ENCODE results near the gene HUNK. TPM values are rescaled to one million over a fixed set of nuclear protein-coding genes. Genes with fewer than 3 reads are reported as not detected.

HUNK gene
- polyA plus RNA-seq, 1 donor (not counting 4 experiments of a cell fraction or from before 2014, with no cell fraction given), result 0.03 TPM

DNA sequence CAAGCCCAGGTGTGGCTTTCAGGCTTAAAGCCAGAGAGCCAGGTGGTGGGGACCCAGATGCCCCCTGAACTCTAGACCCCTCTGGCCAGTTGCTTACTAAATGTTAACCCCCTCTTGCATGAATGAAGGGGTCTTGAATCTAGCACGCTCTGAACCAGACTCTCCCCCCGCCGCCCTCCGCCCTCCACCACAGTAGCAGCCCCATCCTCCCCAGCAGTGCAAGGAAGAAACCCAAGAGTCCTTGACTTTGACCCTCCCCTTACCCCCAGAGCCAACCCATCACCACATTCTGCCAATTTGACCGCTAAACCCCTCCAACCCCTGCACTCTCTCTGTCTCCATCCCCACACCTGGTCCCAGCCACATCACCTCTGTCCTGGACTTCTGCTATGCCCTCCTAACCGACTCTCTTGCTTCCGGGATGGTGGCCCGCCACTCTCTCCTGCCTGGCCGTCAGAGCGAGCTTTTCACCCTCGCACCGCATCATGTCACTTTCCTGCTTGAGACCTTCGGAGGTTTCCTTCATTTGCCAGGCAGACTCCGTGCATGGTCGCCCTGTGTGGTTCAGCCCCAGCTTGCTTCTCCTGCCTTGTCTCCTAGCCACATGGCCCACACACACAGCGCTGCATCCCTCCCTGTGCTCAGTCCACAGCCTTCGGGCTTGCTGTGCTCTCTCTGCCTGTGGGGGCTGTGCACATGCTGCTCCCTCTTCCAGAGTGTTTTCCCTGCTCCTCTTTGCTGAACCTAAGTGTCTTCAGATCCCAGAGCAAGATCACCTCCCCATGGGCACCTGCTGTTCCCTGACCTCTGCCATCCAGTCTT lies 113.4 kb downstream of the HUNK start:
- Histone ChIP-seq H3K36me3 (ENCODE audit: control insufficient read depth in 2 of 2, extremely low read depth in 1 of 2, insufficient read depth in 2 of 2, low read length in 2 of 2) (no peaks in the 10 kb centered on the region), H4K20me1 (ENCODE audit: control insufficient read depth, extremely low read depth, insufficient read depth, low read length) (no peaks in the 10 kb centered on the region), H3K9ac (ENCODE audit: control insufficient read depth, extremely low read depth, insufficient read depth, low read length) (no peak overlapping the region), H3K4me1 (ENCODE audit: control insufficient read depth, extremely low read depth, insufficient read depth, low read length) (no peaks in the 10 kb centered on the region), H3K9me3 (ENCODE audit: control insufficient read depth, low read depth, low read length) (no peaks in the 10 kb centered on the region), H3K4me3 (ENCODE audit: control insufficient read depth in 2 of 3, extremely low read depth in 1 of 3, insufficient read depth in 2 of 3, low read depth in 1 of 3, low read length in 3 of 3) (no peak overlapping the region), H3K27ac (ENCODE audit: control insufficient read depth, insufficient read depth, low read length) (no peak overlapping the region), H3K79me2 (ENCODE audit: control insufficient read depth, insufficient read depth, low read length) (no peaks in the 10 kb centered on the region), H3K27me3 (ENCODE audit: control insufficient read depth, extremely low read depth, insufficient read depth, low read length) (no peaks in the 10 kb centered on the region), H3K9me1 (ENCODE audit: control insufficient read depth, extremely low read depth, insufficient read depth, low read length) (no peaks in the 10 kb centered on the region), H3K4me2 (ENCODE audit: control insufficient read depth, extremely low read depth, insufficient read depth, low read depth, low read length) (no peak overlapping the region), H2AFZ (ENCODE audit: control insufficient read depth, low read length) (no peak overlapping the region)
- FAIRE-seq (no peak), DNase-seq (ENCODE audit: low read depth, low spot score) (no peak)
- TF ChIP-seq, protein P1, sequence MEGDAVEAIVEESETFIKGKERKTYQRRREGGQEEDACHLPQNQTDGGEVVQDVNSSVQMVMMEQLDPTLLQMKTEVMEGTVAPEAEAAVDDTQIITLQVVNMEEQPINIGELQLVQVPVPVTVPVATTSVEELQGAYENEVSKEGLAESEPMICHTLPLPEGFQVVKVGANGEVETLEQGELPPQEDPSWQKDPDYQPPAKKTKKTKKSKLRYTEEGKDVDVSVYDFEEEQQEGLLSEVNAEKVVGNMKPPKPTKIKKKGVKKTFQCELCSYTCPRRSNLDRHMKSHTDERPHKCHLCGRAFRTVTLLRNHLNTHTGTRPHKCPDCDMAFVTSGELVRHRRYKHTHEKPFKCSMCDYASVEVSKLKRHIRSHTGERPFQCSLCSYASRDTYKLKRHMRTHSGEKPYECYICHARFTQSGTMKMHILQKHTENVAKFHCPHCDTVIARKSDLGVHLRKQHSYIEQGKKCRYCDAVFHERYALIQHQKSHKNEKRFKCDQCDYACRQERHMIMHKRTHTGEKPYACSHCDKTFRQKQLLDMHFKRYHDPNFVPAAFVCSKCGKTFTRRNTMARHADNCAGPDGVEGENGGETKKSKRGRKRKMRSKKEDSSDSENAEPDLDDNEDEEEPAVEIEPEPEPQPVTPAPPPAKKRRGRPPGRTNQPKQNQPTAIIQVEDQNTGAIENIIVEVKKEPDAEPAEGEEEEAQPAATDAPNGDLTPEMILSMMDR (optimal IDR thresholded peaks at IDR 0.05 in 1 of 3, IDR thresholded peaks at IDR 0.05 in 1 of 3, conservative IDR thresholded peaks at IDR 0.05 in 1 of 3; ENCODE audit: extremely low read depth in 1 of 3, insufficient read depth in 2 of 3, low read length in 3 of 3), result no peak
- no peak for TF ChIP-seq EZH2 (IDR thresholded peaks at IDR 0.05; ENCODE audit: low read length)
- dilution Hi-C loops (cut with MboI; ENCODE audit: extremely low pct_ligation_motif_present, low sequenced_read_pairs), result no loop called here

DNA sequence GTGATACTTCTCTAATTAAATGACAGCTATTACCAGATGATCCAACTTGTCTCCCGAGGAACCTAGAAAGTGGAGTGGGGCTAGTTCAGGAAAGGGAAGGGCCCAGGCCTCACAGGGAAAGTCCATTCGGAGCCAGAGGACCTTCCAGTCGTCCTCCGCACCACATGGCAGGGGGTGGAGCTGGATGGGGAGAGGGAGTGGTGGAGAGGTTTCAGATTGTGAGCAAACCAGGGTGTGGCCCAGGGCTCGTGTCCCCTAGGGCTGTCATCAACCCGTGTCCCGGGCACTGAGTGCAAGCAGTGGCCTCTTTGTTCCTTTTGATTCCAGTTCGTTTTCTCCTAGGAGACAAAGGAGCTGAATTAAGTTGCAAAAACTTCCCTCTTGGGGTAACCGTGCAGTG lies 114.9 kb downstream of the HUNK start:
- Histone ChIP-seq H3K9me3 (ENCODE audit: control insufficient read depth, low read depth, low read length) (no peaks in the 10 kb centered on the region), H3K36me3 (ENCODE audit: control insufficient read depth in 2 of 2, extremely low read depth in 1 of 2, insufficient read depth in 2 of 2, low read length in 2 of 2) (no peaks in the 10 kb centered on the region)

More for the DNA sequence above, 114.9 kb downstream of the HUNK start:
- Histone ChIP-seq H3K4me1 (ENCODE audit: control insufficient read depth, extremely low read depth, insufficient read depth, low read length) (no peaks in the 10 kb centered on the region), H3K4me2 (ENCODE audit: control insufficient read depth, extremely low read depth, insufficient read depth, low read depth, low read length) (no peak overlapping the region), H4K20me1 (ENCODE audit: control insufficient read depth, extremely low read depth, insufficient read depth, low read length) (no peaks in the 10 kb centered on the region), H3K9me1 (ENCODE audit: control insufficient read depth, extremely low read depth, insufficient read depth, low read length) (no peaks in the 10 kb centered on the region), H3K27me3 (ENCODE audit: control insufficient read depth, extremely low read depth, insufficient read depth, low read length) (no peaks in the 10 kb centered on the region), H3K9ac (ENCODE audit: control insufficient read depth, extremely low read depth, insufficient read depth, low read length) (no peak overlapping the region), H2AFZ (ENCODE audit: control insufficient read depth, low read length) (no peak overlapping the region), H3K27ac (ENCODE audit: control insufficient read depth, insufficient read depth, low read length) (no peak overlapping the region), H3K4me3 (ENCODE audit: control insufficient read depth in 2 of 3, extremely low read depth in 1 of 3, insufficient read depth in 2 of 3, low read depth in 1 of 3, low read length in 3 of 3) (no peak overlapping the region), H3K79me2 (ENCODE audit: control insufficient read depth, insufficient read depth, low read length) (no peaks in the 10 kb centered on the region)
- no peak for FAIRE-seq
- no peak for DNase-seq (ENCODE audit: low read depth, low spot score)
- TF ChIP-seq, protein P1 (optimal IDR thresholded peaks at IDR 0.05 in 1 of 3, IDR thresholded peaks at IDR 0.05 in 1 of 3, conservative IDR thresholded peaks at IDR 0.05 in 1 of 3; ENCODE audit: extremely low read depth in 1 of 3, insufficient read depth in 2 of 3, low read length in 3 of 3), result no peak
- TF ChIP-seq EZH2 (IDR thresholded peaks at IDR 0.05; ENCODE audit: low read length), result no peak
- dilution Hi-C loops (cut with MboI; ENCODE audit: extremely low pct_ligation_motif_present, low sequenced_read_pairs), result no loop called here
